ENCODE measurements around the gene ZNF107. TPM values are rescaled to one million over a fixed set of nuclear protein-coding genes. Genes with fewer than 3 reads are reported as not detected.

ZNF107 gene
- total and polyA plus RNA-seq, 2 of the 13 experiments (the other 11 are each of a cell fraction or from before 2014, with no cell fraction given) = 2.5 to 5.4 TPM

DNA sequence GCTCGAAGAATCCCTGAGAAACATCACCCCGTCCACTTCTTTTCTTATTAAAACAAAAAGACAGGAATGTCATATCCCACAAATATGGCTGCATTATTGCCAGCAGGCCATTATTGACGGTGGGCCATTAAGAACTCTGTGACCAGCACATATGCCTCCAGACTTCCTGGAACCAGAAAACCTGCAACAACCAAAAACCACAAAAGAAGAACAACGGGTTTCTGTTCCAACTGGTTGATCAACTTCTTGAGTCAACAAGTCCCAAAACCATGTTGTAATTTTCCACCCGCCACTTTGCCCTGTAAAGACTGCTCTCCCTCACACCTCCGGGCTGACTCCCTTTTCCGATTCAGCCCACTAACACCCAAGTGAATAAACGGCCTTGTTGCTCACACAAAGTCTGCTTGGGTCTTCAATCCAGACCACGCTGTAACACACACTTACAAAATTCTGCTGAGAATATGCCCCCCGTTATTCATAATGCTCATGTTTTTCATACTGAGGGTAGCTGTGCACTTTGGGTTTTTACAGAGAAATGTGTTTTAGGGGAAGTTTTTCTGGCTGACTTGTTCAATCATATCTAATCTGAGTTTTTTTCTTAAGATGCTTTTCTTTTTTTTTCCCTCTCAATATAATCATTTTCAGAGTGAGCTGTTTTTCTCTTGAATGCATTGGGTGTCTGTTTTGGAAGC, 20.7 kb downstream of the ZNF107 start (continued):
- TF ChIP-seq, protein P1, sequence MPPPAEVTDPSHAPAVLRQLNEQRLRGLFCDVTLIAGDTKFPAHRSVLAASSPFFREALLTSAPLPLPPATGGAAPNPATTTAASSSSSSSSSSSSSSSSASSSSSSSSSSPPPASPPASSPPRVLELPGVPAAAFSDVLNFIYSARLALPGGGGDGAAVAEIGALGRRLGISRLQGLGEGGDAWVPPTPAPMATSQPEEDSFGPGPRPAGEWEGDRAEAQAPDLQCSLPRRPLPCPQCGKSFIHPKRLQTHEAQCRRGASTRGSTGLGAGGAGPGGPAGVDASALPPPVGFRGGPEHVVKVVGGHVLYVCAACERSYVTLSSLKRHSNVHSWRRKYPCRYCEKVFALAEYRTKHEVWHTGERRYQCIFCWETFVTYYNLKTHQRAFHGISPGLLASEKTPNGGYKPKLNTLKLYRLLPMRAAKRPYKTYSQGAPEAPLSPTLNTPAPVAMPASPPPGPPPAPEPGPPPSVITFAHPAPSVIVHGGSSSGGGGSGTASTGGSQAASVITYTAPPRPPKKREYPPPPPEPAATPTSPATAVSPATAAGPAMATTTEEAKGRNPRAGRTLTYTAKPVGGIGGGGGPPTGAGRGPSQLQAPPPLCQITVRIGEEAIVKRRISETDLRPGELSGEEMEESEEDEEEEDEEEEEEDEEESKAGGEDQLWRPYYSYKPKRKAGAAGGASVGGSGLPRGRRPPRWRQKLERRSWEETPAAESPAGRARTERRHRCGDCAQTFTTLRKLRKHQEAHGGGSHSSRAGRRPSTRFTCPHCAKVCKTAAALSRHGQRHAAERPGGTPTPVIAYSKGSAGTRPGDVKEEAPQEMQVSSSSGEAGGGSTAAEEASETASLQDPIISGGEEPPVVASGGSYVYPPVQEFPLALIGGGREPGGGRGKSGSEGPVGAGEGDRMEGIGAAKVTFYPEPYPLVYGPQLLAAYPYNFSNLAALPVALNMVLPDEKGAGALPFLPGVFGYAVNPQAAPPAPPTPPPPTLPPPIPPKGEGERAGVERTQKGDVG (CRISPR knock-in tag; IDR thresholded peaks at IDR 0.05; ENCODE audit: borderline replicate concordance) = 0 out of 2 replicates have a peak, but pooled peaks have one; percentile 22
- TF ChIP-seq ZNF672 (CRISPR knock-in tag; IDR thresholded peaks at IDR 0.05) (no peak), TARDBP (CRISPR knock-in tag; IDR thresholded peaks at IDR 0.05) (no peak), TCF7 (IDR thresholded peaks at IDR 0.05; ENCODE audit: low read depth) (no peak), YY1 (IDR thresholded peaks at IDR 0.05; ENCODE audit: insufficient read depth, insufficient replicate concordance, low read depth, low read length) (peak; percentile 14), PITX1 (CRISPR knock-in tag; IDR thresholded peaks at IDR 0.05) (no peak), ZNF12 (CRISPR knock-in tag; IDR thresholded peaks at IDR 0.05) (no peak), ZNF644 (CRISPR knock-in tag; IDR thresholded peaks at IDR 0.05; ENCODE audit: low read depth) (peak; percentile 80; the same call in 1 of the 2 replicates), ARID2 (CRISPR knock-in tag; IDR thresholded peaks at IDR 0.05; ENCODE audit: borderline replicate concordance) (peak; percentile 45; the same call in 1 of the 2 replicates), KDM3A (CRISPR knock-in tag; IDR thresholded peaks at IDR 0.05; ENCODE audit: low read depth) (no peak), SPEN (CRISPR knock-in tag; IDR thresholded peaks at IDR 0.05; ENCODE audit: low read depth) (no peak)
- TF ChIP-seq, protein P2, sequence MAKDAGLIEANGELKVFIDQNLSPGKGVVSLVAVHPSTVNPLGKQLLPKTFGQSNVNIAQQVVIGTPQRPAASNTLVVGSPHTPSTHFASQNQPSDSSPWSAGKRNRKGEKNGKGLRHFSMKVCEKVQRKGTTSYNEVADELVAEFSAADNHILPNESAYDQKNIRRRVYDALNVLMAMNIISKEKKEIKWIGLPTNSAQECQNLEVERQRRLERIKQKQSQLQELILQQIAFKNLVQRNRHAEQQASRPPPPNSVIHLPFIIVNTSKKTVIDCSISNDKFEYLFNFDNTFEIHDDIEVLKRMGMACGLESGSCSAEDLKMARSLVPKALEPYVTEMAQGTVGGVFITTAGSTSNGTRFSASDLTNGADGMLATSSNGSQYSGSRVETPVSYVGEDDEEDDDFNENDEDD (CRISPR knock-in tag; IDR thresholded peaks at IDR 0.05; ENCODE audit: borderline replicate concordance) = no peak
- TF ChIP-seq, protein P3, sequence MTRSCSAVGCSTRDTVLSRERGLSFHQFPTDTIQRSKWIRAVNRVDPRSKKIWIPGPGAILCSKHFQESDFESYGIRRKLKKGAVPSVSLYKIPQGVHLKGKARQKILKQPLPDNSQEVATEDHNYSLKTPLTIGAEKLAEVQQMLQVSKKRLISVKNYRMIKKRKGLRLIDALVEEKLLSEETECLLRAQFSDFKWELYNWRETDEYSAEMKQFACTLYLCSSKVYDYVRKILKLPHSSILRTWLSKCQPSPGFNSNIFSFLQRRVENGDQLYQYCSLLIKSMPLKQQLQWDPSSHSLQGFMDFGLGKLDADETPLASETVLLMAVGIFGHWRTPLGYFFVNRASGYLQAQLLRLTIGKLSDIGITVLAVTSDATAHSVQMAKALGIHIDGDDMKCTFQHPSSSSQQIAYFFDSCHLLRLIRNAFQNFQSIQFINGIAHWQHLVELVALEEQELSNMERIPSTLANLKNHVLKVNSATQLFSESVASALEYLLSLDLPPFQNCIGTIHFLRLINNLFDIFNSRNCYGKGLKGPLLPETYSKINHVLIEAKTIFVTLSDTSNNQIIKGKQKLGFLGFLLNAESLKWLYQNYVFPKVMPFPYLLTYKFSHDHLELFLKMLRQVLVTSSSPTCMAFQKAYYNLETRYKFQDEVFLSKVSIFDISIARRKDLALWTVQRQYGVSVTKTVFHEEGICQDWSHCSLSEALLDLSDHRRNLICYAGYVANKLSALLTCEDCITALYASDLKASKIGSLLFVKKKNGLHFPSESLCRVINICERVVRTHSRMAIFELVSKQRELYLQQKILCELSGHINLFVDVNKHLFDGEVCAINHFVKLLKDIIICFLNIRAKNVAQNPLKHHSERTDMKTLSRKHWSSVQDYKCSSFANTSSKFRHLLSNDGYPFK (CRISPR knock-in tag; IDR thresholded peaks at IDR 0.05; ENCODE audit: borderline replicate concordance) = no peak
- TF ChIP-seq, protein P4, sequence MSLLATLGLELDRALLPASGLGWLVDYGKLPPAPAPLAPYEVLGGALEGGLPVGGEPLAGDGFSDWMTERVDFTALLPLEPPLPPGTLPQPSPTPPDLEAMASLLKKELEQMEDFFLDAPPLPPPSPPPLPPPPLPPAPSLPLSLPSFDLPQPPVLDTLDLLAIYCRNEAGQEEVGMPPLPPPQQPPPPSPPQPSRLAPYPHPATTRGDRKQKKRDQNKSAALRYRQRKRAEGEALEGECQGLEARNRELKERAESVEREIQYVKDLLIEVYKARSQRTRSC (CRISPR knock-in tag; IDR thresholded peaks at IDR 0.05; ENCODE audit: low read depth) = no peak
- TF ChIP-seq, protein P5, sequence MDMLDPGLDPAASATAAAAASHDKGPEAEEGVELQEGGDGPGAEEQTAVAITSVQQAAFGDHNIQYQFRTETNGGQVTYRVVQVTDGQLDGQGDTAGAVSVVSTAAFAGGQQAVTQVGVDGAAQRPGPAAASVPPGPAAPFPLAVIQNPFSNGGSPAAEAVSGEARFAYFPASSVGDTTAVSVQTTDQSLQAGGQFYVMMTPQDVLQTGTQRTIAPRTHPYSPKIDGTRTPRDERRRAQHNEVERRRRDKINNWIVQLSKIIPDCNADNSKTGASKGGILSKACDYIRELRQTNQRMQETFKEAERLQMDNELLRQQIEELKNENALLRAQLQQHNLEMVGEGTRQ (IDR thresholded peaks at IDR 0.05; ENCODE audit: low read depth, low read length) = no peak
- TF ChIP-seq, protein P5 (CRISPR knock-in tag; IDR thresholded peaks at IDR 0.05; ENCODE audit: borderline replicate concordance) = no peak
- TF ChIP-seq, protein P6, sequence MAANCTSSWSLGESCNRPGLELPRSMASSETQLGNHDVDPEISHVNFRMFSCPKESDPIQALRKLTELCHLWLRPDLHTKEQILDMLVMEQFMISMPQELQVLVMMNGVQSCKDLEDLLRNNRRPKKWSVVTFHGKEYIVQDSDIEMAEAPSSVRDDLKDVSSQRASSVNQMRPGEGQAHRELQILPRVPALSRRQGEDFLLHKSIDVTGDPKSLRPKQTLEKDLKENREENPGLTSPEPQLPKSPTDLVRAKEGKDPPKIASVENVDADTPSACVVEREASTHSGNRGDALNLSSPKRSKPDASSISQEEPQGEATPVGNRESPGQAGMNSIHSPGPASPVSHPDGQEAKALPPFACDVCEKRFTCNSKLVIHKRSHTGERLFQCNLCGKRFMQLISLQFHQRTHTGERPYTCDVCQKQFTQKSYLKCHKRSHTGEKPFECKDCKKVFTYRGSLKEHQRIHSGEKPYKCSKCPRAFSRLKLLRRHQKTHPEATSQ (CRISPR knock-in tag; IDR thresholded peaks at IDR 0.05; ENCODE audit: borderline replicate concordance) = no peak
